Measurements from ENCODE around the gene FKBP9.
"Not testable (repeated sequence)": the region's sequence is repeated elsewhere in the genome, so short reads cannot be mapped to it uniquely, and the experiment has no call there.

FKBP9 gene

GRCh38 chr7:32915041-32915536 lies 42.2 kb upstream of the FKBP9 start:
- Histone ChIP-seq H3K36me3 (ENCODE audit: control insufficient read depth, low read length) (no peaks in the 10 kb centered on the region), H3K79me2 (ENCODE audit: control insufficient read depth, low read length) (no peaks in the 10 kb centered on the region), H3K27me3 (ENCODE audit: control insufficient read depth, low read length) (peaks cover 3% of the 10 kb centered on the region; the same call in 1 of the 2 replicates), H4K20me1 (ENCODE audit: control insufficient read depth, insufficient read depth, low read depth, low read length) (no peaks in the 10 kb centered on the region), H3F3A (ENCODE audit: control insufficient read depth, insufficient read depth) (no peaks in the 10 kb centered on the region), H3K9me3 (ENCODE audit: control insufficient read depth, insufficient read depth, low read length) (no peaks in the 10 kb centered on the region), H3K9me2 (replicated peaks; ENCODE audit: control insufficient read depth, low read length) (no peaks in the 10 kb centered on the region), H3K4me1 (ENCODE audit: control insufficient read depth, low read length) (no peaks in the 10 kb centered on the region), H3K4me2 (ENCODE audit: low read length) (no peak overlapping the region), H3K27ac (ENCODE audit: low read depth, low read length) (no peak overlapping the region), H3K4me3 (ENCODE audit: low read length) (no peak overlapping the region)
- TF ChIP-seq EZH2phosphoT487 (IDR thresholded peaks at IDR 0.05; ENCODE audit: borderline replicate concordance, low read length) (no peak), CTCF (IDR thresholded peaks at IDR 0.05; ENCODE audit: low read depth, low read length, poor library complexity, severe bottlenecking) (no peak)

DNA sequence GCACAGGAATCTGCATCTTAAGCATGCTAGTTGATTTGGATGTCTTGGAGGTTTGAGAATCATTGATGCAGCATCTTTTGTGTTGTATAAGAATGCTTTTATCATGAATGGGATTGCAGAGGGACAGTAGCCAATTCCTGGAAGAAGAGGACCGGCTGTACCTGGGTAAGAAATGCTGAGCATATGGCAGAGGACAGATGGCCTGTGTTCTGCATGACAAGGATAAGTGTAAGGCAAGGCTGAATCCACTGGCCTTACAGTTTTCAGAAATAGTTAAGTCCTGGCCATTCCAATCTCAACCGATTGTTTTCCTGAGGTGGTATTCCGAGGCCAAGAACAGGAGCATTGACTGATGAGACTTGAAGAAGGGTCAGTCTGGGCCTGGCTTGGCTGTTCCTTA lies 41.2 kb upstream of the FKBP9 start:
- H3K4me3 ChIP-seq (ENCODE audit: low read length): no peak overlapping the region
- H3K36me3 ChIP-seq (ENCODE audit: control insufficient read depth, low read length): no peaks in the 10 kb centered on the region
- no peak overlapping the region for H3K27ac ChIP-seq (ENCODE audit: low read depth, low read length)
- no peaks in the 10 kb centered on the region for H4K20me1 ChIP-seq (ENCODE audit: control insufficient read depth, insufficient read depth, low read depth, low read length)
- no peaks in the 10 kb centered on the region for H3F3A ChIP-seq (ENCODE audit: control insufficient read depth, insufficient read depth)
- H3K79me2 ChIP-seq (ENCODE audit: control insufficient read depth, low read length): no peaks in the 10 kb centered on the region
- no peaks in the 10 kb centered on the region for H3K4me1 ChIP-seq (ENCODE audit: control insufficient read depth, low read length)
- peaks cover 3% of the 10 kb centered on the region; the same call in 1 of the 2 replicates for H3K27me3 ChIP-seq (ENCODE audit: control insufficient read depth, low read length)
- H3K9me2 ChIP-seq (replicated peaks; ENCODE audit: control insufficient read depth, low read length): no peaks in the 10 kb centered on the region
- TF ChIP-seq EZH2phosphoT487 (IDR thresholded peaks at IDR 0.05; ENCODE audit: borderline replicate concordance, low read length) (no peak), CTCF (IDR thresholded peaks at IDR 0.05; ENCODE audit: low read depth, low read length, poor library complexity, severe bottlenecking) (no peak)
- no peaks in the 10 kb centered on the region for H3K9me3 ChIP-seq (ENCODE audit: control insufficient read depth, insufficient read depth, low read length)
- no peak overlapping the region for H3K4me2 ChIP-seq (ENCODE audit: low read length)

- H4K20me1 ChIP-seq (ENCODE audit: control insufficient read depth, insufficient read depth, low read depth, low read length); H3K4me2 ChIP-seq (ENCODE audit: low read length); H3K9me2 ChIP-seq (replicated peaks; ENCODE audit: control insufficient read depth, low read length); H3K4me3 ChIP-seq (ENCODE audit: low read length); H3K36me3 ChIP-seq (ENCODE audit: control insufficient read depth, low read length); H3K4me1 ChIP-seq (ENCODE audit: control insufficient read depth, low read length); H3K9me3 ChIP-seq (ENCODE audit: control insufficient read depth, insufficient read depth, low read length); H3F3A ChIP-seq (ENCODE audit: control insufficient read depth, insufficient read depth); H3K79me2 ChIP-seq (ENCODE audit: control insufficient read depth, low read length); H3K27me3 ChIP-seq (ENCODE audit: control insufficient read depth, low read length); H3K27ac ChIP-seq (ENCODE audit: low read depth, low read length): not testable (repeated sequence)
Measured at GRCh38 chr7:32916994-32917393, 40.2 kb upstream of the FKBP9 start.

- Histone ChIP-seq H3K36me3 (ENCODE audit: control insufficient read depth, low read length) (no peaks in the 10 kb centered on the region), H3K9me3 (ENCODE audit: control insufficient read depth, insufficient read depth, low read length) (no peaks in the 10 kb centered on the region), H3K27me3 (ENCODE audit: control insufficient read depth, low read length) (no peaks in the 10 kb centered on the region), H3K4me2 (ENCODE audit: low read length) (no peak overlapping the region), H3K79me2 (ENCODE audit: control insufficient read depth, low read length) (no peaks in the 10 kb centered on the region), H3K27ac (ENCODE audit: low read depth, low read length) (no peak overlapping the region), H3K4me1 (ENCODE audit: control insufficient read depth, low read length) (no peaks in the 10 kb centered on the region), H4K20me1 (ENCODE audit: control insufficient read depth, insufficient read depth, low read depth, low read length) (no peaks in the 10 kb centered on the region), H3K9me2 (replicated peaks; ENCODE audit: control insufficient read depth, low read length) (no peaks in the 10 kb centered on the region), H3F3A (ENCODE audit: control insufficient read depth, insufficient read depth) (no peaks in the 10 kb centered on the region), H3K4me3 (ENCODE audit: low read length) (no peak overlapping the region)
- no peak for TF ChIP-seq CTCF (IDR thresholded peaks at IDR 0.05; ENCODE audit: low read depth, low read length, poor library complexity, severe bottlenecking)
- no peak for TF ChIP-seq EZH2phosphoT487 (IDR thresholded peaks at IDR 0.05; ENCODE audit: borderline replicate concordance, low read length)
Measured at GRCh38 chr7:32921896-32922295, 35.3 kb upstream of the FKBP9 start.

Measured in DOHH2 (cell line).